ENCODE measurements around the gene IFI27. TPM values are rescaled to one million over a fixed set of nuclear protein-coding genes. Genes with fewer than 3 reads are reported as not detected.

The IFI27 gene
- total and polyA plus RNA-seq, 2 of the 4 experiments (the other 2 are of a cell fraction): under 0.01 to 0.60 TPM

- no peaks in the 10 kb centered on the region for H3K36me3 ChIP-seq (ENCODE audit: control insufficient read depth, insufficient read depth, low read length)
- H3K27me3 ChIP-seq (ENCODE audit: control insufficient read depth, insufficient read depth, low read length): peaks cover 4% of the 10 kb centered on the region
- H3K14ac ChIP-seq (replicated peaks; ENCODE audit: low read depth, low read length): no peak overlapping the region
- H2BK15ac ChIP-seq (ENCODE audit: low read depth, low read length): no peak overlapping the region
- no peak overlapping the region for H4K8ac ChIP-seq (ENCODE audit: low read depth in 2 of 2, low read length in 2 of 2)
- no peak overlapping the region for H3K56ac ChIP-seq (ENCODE audit: extremely low read depth, insufficient read depth, low read length)
- POLR2A ChIA-PET (ENCODE audit: unreplicated experiment): no interaction called here
- dilution Hi-C loops (cut with HindIII; ENCODE audit: low sequenced_read_pairs, unreplicated experiment): no loop called here
- no peak overlapping the region for H2AFZ ChIP-seq (replicated peaks; ENCODE audit: low read length, poor library complexity)
- H3K4me2 ChIP-seq (ENCODE audit: low read depth, low read length): no peak overlapping the region
- CTCF ChIA-PET: interaction anchor here (2.0 kb wide), 1 partner anchor 16 kb away, joined by 8 read pairs; no protein-coding TSS in a partner anchor
- intact Hi-C loops (cut with micrococcal nuclease): no loop called here
- no peak overlapping the region for H3K23ac ChIP-seq (ENCODE audit: low read depth, low read length)
- in situ Hi-C loops (cut with MboI; ENCODE audit: low sequenced_read_pairs): no loop called here
- H2AK9ac ChIP-seq (replicated peaks; ENCODE audit: low read depth, low read length, poor library complexity): no peak overlapping the region
- no TSS peak for BruUV-seq (replicated peaks)
- H3K9me3 ChIP-seq (ENCODE audit: control insufficient read depth, insufficient read depth, low read length): no peaks in the 10 kb centered on the region
- no peak for DNase-seq
- H4K91ac ChIP-seq (ENCODE audit: insufficient read depth, low read depth, low read length): no peak overlapping the region
- H3K4ac ChIP-seq (ENCODE audit: low read depth, low read length): no peak overlapping the region
- H3K27ac ChIP-seq (ENCODE audit: insufficient read depth, low read length): no peak overlapping the region
- no peaks in the 10 kb centered on the region for H3K9me1 ChIP-seq (ENCODE audit: insufficient read depth, low read length)
- H2AK5ac ChIP-seq (ENCODE audit: low read depth, low read length): no peak overlapping the region
- H3K79me1 ChIP-seq (ENCODE audit: low read depth in 1 of 2, low read length in 2 of 2): no peaks in the 10 kb centered on the region
- H3K18ac ChIP-seq (ENCODE audit: low read depth, low read length): no peak overlapping the region
- no CpG with 5 or more reads among the region's 1 CpG for WGBS, 2 experiments (ENCODE audit: extremely low coverage in 2 of 2, insufficient read length in 1 of 2)
- no peak overlapping the region for H2BK5ac ChIP-seq (ENCODE audit: low read depth, low read length, poor library complexity, severe bottlenecking)
- no peak for ATAC-seq (ENCODE audit: low read depth)
- H2BK120ac ChIP-seq (ENCODE audit: low read depth, low read length): no peak overlapping the region
- H4K20me1 ChIP-seq (ENCODE audit: insufficient read depth, low read length): no peaks in the 10 kb centered on the region
- H3K9ac ChIP-seq (ENCODE audit: low read depth, low read length): no peak overlapping the region
- H4K5ac ChIP-seq (ENCODE audit: low read depth, low read length): no peak overlapping the region
- H3K4me1 ChIP-seq (ENCODE audit: control insufficient read depth, insufficient read depth, low read length): no peaks in the 10 kb centered on the region
- no peak overlapping the region for H2BK20ac ChIP-seq (ENCODE audit: low read depth, low read length)
- H3K4me3 ChIP-seq (ENCODE audit: insufficient read depth, low read depth, low read length): no peak overlapping the region
- TF ChIP-seq MAZ (IDR thresholded peaks at IDR 0.05; ENCODE audit: borderline replicate concordance, low read depth, low read length): no peak
- TF ChIP-seq NFE2L2 (IDR thresholded peaks at IDR 0.05; ENCODE audit: low read depth, low read length): no peak
- TF ChIP-seq CHD1 (IDR thresholded peaks at IDR 0.05; ENCODE audit: low read depth, low read length): no peak
- no peak for TF ChIP-seq CTCF (conservative IDR thresholded peaks at IDR 0.05; ENCODE audit: low read depth, low read length)
- no peak for TF ChIP-seq FOS (IDR thresholded peaks at IDR 0.05; ENCODE audit: low read depth, low read length)
- no peak for TF ChIP-seq SMC3 (IDR thresholded peaks at IDR 0.05; ENCODE audit: low read depth, low read length)
- TF ChIP-seq MXI1 (IDR thresholded peaks at IDR 0.05; ENCODE audit: borderline replicate concordance, low read depth, low read length): no peak
- no peak for TF ChIP-seq ELK1 (IDR thresholded peaks at IDR 0.05; ENCODE audit: borderline replicate concordance, low read depth, low read length)
Measured at GRCh38 chr14:94152676-94153075, 42.1 kb downstream of the IFI27 start.

Data from IMR-90 (cell line).